A204.1 (cell line): ENCODE measurements around the gene AGRN.
"Not testable (repeated sequence)": the region's sequence is repeated elsewhere in the genome, so short reads cannot be mapped to it uniquely, and the experiment has no call there.

ENCODE experiments used
- FAIRE-seq: peaks from 2 replicates; lab custom pipeline; 2012; peaks lifted over from hg19 to GRCh38; lab: Jason Lieb, UNC

AGRN gene

GRCh38 chr1:1067860-1068516 is 48.1 kb downstream of the AGRN start:
- no peak for FAIRE-seq

- FAIRE-seq = no peak
These were observed 48.7 kb downstream of the AGRN start for GRCh38 chr1:1068517-1069055.

- no peak for FAIRE-seq
These were observed 49.3 kb downstream of the AGRN start for GRCh38 chr1:1069056-1069710.

GRCh38 chr1:1069711-1070676 is 50.1 kb downstream of the AGRN start:
- no peak for FAIRE-seq

- FAIRE-seq = no peak
These were observed 51.8 kb downstream of the AGRN start for GRCh38 chr1:1071486-1072298.

GRCh38 chr1:1072299-1072848 is 52.5 kb downstream of the AGRN start:
- FAIRE-seq = no peak

- FAIRE-seq = no peak
These were observed 53.2 kb downstream of the AGRN start for GRCh38 chr1:1072849-1073742.

GRCh38 chr1:1073743-1074587 is 54.0 kb downstream of the AGRN start, which contains the start of gene RNF223:
TSS of gene RNF223 (minus strand) at chr1:1074306. CDS start at chr1:1072566, 1,740 bp downstream.
- FAIRE-seq = no peak

GRCh38 chr1:1074631-1075147 is 54.8 kb downstream of the AGRN start:
- no peak for FAIRE-seq

- no peak for FAIRE-seq
These were observed 55.4 kb downstream of the AGRN start for GRCh38 chr1:1075148-1075935.

- FAIRE-seq = not testable (repeated sequence)
These were observed 57.5 kb downstream of the AGRN start for GRCh38 chr1:1077396-1077795.

- FAIRE-seq = no peak
These were observed 59.6 kb downstream of the AGRN start for GRCh38 chr1:1079408-1080121.

GRCh38 chr1:1080122-1080757 is 60.3 kb downstream of the AGRN start:
- FAIRE-seq = no peak

GRCh38 chr1:1080951-1081310 is 61.0 kb downstream of the AGRN start:
- FAIRE-seq = no peak

- FAIRE-seq = no peak
These were observed 61.7 kb downstream of the AGRN start for GRCh38 chr1:1081311-1082238.

GRCh38 chr1:1082239-1082775 is 62.4 kb downstream of the AGRN start:
- FAIRE-seq = no peak
